ENCODE measurements around the gene PDCD6IP.
"Not testable (repeated sequence)": the region's sequence is repeated elsewhere in the genome, so short reads cannot be mapped to it uniquely, and the experiment has no call there.

PDCD6IP gene

DNA sequence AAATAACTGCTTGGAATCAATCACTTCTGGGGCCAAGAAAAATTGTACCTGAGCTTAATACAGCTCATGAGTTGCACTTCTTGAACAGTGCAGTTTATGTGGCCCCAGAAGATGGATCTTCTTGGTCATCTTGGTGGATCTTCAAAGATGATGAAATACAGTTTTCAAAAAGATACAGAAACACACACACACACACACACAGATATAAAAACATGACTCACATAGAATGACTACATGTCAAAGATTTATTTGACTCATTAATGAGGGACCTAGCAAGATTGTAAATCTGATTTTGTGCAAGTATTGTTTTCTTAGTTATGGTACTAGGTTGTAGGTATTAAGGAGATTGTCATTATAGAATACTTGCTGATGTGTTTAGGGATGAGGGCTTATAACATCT lies 32.6 kb downstream of the PDCD6IP start:
- no peak overlapping the region for H3K4me3 ChIP-seq (ENCODE audit: low read depth, low read length)
- no peak for TF ChIP-seq CTCF (IDR thresholded peaks at IDR 0.05; ENCODE audit: low read depth, low read length)

DNA sequence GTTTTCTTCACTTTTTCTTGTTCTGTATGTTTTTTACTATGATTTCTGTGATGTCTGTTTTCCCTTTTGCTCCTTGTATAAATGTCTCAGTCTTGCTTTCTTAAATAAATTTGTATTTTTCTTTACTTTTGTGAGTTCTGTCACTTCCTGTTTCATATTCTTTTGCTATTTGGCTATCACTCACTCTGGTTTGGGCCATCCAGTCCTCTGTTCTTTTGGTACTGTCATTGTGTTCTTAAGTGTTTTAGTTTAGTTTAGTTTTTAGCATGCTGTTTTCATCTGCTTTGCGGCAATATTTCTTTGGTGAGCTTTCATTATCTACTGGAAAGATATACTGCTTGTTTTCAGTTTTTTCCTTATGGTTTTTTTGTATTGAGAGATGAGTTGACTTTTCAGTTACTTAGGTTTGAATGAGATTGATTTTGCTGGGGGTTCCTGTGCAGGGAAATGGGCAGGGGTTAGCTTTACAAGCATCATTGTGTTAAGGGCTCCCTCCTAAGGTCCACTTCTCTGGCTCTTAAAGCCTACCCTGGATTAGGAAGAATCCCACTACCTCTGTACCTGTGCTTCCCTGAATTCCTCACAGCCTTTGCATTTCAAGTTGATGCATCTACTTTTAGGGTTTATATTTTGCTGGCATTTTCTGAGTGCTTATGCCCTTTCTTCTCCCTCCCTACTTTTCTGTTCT lies 35.1 kb downstream of the PDCD6IP start:
- no peak overlapping the region for H3K4me3 ChIP-seq (ENCODE audit: low read depth, low read length)
- TF ChIP-seq CTCF (IDR thresholded peaks at IDR 0.05; ENCODE audit: low read depth, low read length) = no peak

DNA sequence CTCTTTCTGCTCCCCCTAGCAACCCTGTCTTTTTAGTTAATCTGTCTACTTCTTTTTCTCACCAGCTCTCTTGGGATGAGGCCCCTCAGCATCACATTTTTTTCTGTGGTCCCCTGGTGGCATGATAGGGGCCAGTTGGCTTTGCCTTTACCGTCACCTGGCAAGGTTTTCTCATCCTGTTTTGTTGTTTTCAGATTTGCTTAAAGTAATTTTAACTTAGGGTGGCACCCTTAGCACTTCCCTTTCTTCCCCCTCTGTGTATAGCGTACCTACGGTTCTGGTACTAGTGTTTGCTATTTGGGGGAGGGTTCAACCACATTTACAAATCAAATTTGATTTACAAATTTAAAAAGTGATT lies 35.6 kb downstream of the PDCD6IP start:
- no peak for TF ChIP-seq CTCF (IDR thresholded peaks at IDR 0.05; ENCODE audit: low read depth, low read length)
- H3K4me3 ChIP-seq (ENCODE audit: low read depth, low read length) = no peak overlapping the region

DNA sequence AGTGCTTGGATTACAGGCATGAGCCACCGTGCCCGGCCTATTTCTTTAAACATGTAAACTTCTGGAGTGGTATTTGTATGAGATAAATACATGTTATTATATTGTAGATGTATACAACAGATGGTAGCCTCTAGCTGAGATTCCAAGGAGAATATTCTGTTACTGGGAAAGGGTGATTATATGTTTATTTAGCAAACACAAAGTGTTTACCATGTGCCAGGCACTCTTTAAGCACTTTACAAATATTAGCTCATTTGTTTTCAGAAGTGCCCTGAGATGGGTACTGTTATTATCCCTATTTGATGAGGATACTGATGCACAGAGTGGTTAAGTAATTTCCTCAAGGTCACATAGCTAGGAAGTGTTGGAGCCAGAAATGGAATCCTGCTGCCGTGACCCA lies 38.8 kb downstream of the PDCD6IP start:
- not testable (repeated sequence) for H3K4me3 ChIP-seq (ENCODE audit: low read depth, low read length)

- no peak overlapping the region for H3K4me3 ChIP-seq (ENCODE audit: low read depth, low read length)
- TF ChIP-seq CTCF (IDR thresholded peaks at IDR 0.05; ENCODE audit: low read depth, low read length) = no peak
Measured at GRCh38 chr3:33839283-33839682, 40.9 kb downstream of the PDCD6IP start.

- no peak overlapping the region for H3K4me3 ChIP-seq (ENCODE audit: low read depth, low read length)
- TF ChIP-seq CTCF (IDR thresholded peaks at IDR 0.05; ENCODE audit: low read depth, low read length) = no peak
Measured at GRCh38 chr3:33840179-33840578, 41.7 kb downstream of the PDCD6IP start.

DNA sequence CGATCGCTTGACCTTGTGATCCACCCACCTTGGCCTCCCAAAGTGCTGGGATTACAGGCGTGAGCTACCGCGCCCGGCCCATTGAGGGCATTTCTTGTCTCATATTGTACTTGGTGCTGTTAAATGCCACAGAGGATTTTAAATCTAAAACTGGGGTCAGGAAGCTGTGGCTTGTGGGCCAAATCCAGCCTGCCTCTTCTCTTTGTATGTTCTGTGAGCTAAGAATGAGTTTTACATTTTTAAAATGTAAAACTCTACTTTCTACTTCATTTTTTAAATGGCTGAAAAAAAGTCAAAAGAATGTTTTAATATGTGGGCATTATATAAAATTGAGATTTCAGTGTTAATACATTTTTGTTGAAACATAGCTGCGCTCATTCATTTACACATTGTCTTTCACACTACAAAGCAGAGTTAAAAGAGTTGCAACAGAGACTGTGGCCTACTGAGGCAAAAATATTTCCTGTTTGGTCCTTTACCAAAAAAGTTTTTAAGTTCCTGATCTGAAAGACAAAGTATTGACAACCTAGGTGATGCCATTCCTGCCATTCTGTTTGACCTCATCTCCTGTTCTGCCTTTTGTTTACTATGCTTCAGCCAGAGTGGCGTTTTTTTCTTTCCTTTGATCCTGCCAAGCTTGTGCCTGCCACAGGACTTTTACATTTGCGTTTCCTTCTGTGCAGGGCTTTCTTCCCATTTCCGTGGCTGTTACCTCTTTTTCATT lies 50.4 kb downstream of the PDCD6IP start:
- no peak for TF ChIP-seq CTCF (IDR thresholded peaks at IDR 0.05; ENCODE audit: low read depth, low read length)
- H3K4me3 ChIP-seq (ENCODE audit: low read depth, low read length) = no peak overlapping the region

- H3K4me3 ChIP-seq (ENCODE audit: low read depth, low read length) = not testable (repeated sequence)
Measured at GRCh38 chr3:33850599-33850998, 52.2 kb downstream of the PDCD6IP start.

DNA sequence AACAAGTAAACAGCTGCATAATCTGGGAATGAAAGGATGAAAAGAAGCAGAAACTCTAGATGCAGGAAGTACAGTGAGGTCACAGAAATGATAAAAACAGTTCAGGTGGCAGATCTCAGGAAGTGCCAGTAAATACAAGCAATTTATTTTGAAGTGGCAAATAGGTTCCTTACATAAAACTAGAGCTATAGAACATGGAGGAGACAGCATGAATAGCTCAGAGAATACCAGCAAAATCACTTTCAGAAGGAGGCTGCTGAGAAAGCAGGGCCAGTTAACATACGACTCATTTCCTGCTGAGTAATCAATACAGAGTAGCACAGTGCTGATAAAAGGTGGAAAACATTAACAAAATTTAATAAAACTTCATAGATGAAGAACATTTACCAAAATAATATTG lies 57.0 kb downstream of the PDCD6IP start:
- H3K4me3 ChIP-seq (ENCODE audit: low read depth, low read length) = not testable (repeated sequence)
